ENCODE results near the gene SUMO1.
"Not testable (repeated sequence)": the region's sequence is repeated elsewhere in the genome, so short reads cannot be mapped to it uniquely, and the experiment has no call there.

SUMO1 gene

DNA sequence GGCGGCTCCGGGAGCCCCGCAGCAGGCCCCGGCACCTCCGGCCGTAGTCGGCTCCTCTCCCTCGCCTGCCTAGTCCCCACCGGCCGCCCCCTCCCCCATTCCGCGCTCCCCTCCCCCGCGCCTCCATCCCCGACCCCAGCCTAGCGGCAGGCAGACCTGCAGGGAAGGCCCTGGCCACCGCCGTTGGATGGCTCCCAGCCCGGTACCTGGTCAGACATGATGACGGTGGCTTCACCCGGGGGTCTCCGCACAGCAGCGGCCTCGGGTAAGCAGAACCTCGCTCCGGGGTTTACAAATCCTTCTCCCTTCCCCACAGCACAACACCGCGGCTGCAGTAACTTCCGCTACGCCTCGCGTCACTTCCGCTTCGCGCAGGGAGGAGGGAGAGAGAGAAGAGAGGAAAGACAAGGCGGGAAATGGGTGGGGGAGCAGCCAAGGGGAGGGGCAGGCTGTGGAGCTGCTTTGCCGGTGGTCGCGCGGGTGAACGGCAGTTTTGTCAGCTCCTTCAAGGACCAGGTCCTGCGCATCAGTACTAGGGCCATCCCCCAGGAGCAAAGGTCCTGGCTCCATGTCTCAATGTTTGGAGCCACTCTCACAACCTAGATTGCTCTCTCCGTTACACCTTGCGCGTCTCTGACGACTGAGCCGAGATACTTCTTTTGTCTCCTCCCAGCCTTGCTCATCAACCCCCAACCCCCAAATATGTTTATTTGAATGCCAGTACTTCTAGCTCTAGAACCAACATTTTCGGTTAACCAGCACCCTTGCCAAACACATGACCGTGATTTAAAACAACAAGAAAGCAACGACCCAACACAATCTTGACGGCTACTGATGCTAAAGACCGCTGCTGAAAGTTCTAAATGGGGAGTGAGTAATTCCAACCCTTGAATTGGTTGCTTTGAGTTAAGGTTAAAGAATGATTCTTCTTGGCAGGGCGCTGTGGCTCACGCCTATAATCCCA is at the start of gene SUMO1:
SUMO1 (minus strand) TSS at position 364 of the 964 bp plus-strand sequence; CDS start at position 218, 146 bp downstream.
- peak; percentile 93 for DNase-seq

DNA sequence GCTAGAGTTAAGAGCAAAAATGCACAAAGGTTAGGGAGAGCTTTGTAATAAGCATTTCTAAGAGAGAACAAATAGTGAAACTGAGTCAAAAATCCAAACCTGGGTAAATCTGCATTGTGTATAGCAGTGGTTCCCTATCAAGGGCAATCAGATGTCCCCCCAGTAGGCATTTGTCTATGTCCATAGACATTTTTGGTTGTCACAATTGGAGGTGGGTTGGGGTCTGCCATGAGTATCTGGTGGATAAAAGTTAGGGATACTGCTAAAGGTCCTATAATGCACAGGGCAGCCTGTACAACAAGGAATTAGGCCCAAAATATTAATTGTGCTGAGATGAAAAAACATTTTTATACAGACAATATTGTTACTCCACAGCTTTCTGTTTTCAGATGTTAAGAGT is 48.2 kb upstream of the SUMO1 start:
- no peak for DNase-seq

DNA sequence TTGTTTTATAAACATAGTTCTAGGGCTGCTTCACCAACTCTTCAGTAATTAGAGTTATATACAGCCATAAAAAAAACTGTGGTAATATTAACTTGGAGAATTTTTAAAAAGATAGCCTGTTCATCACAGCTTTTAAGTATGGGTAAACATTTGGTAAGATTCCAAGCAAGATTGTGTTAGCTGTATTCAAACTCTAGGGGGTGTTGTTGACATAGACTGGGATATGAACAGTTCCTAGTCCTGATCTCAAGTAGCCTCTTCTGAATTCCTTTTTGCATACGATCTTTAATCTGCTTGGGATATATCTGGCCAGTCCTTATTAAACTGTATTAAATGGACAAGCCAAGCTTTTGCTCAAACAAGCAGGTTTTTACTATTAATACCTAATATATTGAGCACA is 40.5 kb upstream of the SUMO1 start:
- no peak for DNase-seq

DNA sequence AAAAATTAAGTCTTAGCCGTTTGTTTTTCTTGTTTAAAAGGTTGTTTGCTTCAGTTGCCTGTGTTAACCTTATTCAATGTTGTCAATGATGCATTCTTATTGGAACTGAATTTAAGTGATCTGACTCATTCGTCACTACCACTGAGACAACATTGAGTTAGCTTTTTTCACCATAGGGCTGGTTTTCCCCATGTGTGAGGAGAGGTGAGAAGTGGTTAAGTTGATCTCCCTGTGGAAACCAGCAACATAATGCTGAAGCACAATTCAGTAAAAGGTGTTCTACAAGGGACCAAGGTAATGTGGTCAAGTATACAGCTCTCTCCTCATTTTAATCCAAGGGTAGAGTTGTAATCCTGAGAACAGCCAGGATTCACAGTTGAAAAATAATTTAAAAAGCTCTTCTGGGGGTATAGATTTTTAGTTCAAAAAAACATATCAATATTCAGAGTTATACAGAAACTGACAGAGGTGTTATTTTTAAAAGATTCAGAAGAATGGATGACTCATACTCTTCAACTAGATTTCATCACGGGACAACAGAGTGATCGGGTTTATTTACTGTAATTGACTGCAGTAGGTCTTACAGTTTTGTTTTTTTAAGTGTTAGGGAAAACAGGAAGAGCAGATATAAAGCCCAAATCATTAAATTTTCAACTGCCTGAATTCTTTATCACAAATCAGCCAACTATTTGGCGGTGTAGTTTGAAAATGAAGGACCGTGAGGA is 39.8 kb upstream of the SUMO1 start:
- DNase-seq: no peak

DNA sequence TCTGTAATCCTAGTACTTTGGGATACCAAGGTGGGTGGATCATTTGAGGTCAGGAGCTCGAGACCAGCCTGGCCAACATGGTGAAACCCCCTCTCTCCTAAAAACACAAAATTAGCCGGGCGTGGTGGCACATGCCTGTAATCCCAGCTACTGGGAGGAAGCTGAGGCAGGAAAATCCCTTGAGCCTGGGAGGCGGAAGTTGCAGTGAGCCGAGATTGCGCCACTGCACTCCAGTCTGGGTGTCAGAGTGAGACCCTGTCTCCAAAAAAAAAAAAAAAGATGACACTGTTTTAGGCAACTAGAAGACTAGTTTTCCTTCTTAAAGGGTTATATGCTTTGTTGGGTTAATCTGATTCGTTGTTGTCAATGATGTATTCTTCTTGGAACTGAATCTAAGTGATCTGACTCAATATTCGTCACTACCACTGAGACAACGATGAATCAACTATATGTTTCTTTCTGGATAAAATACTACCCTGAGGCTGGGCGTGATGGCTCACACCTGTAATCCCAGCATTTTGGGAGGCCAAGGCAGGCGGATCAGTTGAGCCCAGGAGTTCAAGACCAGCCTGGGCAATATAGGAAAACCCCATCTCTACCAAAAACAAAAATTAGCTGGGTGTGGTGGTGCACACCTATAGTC is 37.8 kb upstream of the SUMO1 start:
- peak; percentile 59 for DNase-seq

DNA sequence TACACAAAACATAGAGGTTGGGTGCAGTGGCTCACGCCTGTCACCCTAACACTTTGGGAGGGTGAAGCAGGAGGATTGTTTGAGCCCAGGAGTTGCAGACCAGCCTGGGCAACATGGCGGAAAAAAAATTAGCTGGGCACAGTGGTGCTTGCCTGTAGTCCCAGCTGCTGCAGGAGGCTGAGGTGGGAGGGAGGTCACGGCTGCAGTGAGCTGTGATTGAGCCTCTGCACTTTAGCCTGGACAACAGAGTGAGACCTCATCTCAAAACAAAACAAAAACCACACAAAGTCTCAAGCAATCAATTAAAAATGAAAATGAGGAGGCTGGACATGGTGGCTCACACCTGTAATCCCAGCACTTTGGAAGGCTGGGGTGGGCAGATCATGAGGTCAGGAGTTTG is 32.1 kb upstream of the SUMO1 start:
- DNase-seq: no peak

DNA sequence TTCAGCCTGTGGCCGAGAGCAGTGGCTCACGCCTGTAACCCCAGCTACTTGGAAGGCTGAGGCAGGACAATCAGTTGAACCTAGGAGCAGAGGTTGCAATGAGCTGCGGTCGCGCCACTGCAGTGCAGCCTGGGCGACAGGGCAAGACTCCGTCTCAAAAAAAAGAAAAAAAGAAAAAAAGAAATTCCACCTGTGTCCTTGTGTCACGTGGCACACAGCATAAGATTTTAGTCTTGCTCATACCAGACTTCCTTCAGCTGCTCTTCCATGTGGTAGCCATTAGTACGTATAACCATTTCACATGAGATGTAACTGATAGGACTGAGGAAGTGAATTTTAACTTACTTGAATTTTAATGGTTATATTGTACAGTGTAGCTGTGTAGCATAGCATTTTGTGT is 31.2 kb upstream of the SUMO1 start:
- DNase-seq: peak; percentile 33

DNA sequence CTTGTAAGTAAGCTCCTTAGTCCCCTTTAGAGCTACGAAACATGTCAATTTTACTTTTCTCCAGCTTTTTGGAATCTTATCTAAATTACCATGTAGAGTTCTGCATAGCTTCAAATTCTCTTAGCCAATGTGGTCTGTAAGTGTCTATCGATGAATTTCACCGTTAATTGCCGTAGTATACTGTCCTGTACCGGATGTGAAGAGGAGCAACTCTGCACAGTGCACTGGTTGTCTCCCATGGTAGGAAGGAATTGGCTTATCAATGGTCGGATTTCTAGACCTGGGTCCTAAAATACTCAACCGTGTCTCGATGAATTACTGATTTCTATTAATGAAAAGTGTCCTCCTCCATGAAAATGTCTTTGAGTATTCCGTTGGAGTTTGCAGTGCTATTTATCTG is 29.1 kb upstream of the SUMO1 start:
- no peak for DNase-seq

DNA sequence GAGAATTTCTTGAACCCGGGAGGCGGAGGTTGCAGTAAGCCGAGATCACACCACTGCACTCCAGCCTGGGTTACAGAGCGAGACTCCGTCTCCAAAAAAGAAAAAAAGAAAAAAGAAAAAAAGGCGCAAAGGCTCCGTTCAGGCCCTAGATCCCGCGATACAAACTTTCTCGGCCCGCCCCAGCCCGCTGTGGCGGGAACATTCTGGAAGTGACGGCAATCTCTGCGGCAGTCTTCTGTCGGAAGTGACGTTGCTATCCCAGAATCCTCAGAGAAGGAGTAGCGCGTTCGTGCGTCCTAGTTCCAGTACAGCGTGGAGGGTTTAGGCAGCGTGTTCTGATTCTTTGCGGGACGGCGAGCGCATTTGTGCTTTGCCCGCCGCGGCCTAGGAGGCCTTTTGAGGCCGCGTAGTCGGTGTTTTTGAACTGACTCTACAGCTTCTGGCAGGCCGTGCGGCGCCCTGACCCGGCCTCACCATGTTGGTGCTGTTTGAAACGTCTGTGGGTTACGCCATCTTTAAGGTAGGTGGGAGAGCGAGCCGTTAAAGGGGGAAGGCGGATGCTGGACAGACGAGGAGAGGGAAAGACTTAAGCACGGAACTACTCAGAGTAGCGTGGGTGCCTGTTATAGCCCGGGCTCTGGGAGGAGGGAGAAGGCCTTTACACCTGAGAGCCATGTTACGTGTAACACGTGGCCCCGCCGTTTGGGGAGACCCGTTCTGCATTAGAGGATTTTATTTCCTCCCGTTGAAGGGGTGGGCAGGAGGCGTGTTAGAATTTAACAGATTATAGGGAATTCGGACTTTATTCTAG is 27.3 kb upstream of the SUMO1 start, which contains the start of gene NOP58:
NOP58 (plus strand) TSS at position 297 of the 811 bp plus-strand sequence; CDS start at position 476, 179 bp downstream.
- peak; percentile 94 for DNase-seq

DNA sequence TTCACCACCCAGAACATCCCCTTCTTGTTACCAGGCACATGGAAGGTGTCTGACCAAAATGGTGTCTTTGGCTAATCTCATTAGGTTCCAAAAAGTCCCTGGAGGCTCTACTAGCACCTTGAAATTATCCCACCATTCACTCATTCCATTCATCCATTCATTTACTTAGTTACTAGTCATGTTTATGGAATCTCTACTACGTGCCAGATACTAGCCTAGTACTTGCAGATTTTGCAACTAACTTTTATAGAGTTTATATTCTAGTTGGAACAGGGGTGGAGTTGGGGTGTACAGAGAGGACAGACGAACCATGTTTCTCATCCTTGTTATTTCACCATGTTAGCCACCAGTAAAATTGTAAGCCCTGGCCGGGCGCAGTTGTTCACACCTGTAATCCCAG is 23.1 kb upstream of the SUMO1 start:
- DNase-seq: no peak

DNA sequence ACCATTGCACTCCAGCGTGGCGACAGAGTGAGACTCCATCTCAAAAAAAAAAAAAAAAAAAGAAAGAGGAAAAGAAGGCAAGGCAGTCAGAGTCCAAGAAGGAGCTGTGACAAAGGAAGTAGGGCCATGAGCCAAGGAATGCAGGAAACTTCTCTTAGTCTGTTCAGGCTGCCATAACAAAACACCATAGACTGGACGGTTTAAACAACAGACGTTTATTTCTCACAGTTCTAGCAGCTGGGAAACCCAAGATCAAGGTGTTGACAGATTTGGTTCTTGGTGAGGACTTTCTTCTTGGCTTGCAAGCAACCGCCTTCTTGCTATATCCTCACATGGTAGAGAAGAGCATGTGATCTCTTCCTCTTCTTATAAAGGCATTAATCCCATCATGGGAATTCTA is 13.1 kb upstream of the SUMO1 start:
- no peak for DNase-seq

DNA sequence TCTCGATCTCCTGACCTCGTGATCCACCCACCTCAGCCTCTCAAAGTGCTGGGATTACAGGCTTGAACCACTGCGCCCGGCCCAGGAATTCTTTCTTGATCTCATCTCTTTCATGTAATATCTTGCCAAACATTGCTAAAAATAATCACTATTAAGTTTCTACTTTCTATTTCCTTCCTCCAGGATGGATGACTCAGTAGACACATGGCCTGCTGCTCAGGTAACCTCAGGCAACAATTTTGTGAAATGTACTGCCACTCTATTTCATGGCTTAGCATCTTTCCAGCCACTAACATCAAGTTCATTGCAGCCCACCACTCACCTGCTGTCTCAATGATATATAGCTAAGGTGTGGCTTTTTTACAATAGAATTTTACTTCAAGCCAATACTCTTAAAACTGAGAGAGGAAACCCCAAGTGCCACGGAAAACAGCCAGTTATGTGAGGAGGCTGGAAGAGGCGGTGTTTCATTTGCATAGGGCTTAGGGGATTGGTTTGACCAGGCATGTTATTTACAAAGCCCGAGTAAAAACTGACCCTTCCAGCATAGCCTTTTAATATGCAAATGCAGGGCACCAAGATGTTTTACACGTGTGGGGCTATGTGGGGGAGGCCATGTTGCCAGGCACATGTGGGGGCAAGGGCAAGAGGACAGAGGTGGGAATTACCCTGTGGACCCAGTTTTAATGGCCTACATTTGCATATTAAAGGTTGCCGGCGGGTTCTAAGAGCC is 11.3 kb upstream of the SUMO1 start:
- no peak for DNase-seq

DNA sequence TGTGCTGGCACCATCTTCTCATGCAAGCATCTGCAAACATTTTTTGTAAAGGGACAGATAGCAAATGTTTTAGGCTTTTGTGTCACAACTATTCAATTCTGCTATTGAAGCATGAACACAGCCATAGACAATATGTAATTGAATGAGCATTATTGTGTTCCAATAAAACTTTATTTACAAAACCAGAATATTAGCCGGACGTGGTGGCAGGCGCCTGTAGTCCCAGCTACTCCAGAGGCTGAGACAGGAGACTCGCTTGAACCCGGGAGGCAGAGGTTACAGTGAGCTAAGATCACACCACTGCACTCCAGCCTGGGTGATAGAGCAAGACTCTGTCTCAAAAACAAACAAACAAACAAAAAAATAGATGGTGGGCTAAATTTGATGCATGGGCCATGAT is 9.3 kb upstream of the SUMO1 start:
- not testable (repeated sequence) for DNase-seq

DNA sequence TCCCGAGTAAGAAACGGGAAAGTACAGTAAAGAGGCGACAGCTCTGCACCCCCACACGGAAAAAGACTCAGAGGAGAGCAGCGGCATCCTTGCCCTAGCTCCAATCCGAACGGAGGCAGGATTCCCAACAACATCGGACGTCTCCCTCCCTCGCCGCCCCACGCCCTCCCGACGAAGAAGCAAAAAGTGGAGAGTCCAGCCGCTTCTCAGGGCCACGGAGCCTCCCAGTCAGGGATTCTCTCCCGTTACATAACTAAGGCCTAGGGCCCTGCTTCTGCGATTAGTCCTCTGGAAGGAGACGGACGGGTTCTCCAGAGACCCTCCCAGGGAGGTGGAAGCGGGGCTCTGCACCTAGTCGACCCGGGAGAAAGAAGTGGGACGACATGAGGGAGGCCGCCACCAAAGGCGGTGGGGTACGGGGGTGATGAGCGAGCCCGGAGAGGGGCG is 587 bp downstream of the SUMO1 start:
- DNase-seq: no peak

DNA sequence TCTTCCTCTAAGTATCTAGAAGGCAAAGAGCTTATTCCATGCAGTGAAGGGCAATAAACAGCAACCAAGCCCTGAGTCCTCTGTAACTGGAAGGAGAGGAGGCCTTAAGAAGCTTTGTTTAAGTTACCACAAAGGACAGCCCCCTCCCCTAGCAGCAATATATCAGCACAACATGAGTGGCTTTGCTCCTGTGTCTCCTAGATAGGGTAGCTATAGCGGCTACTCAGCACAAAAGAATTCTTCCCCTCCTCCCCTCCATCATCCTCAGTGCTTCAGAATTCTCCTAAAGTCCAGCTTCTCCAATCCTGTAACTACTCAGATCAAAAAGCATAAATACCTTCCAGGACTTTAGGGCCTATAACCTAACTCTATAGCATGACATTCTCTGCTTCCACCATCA is 16.5 kb downstream of the SUMO1 start:
- no peak for DNase-seq

DNA sequence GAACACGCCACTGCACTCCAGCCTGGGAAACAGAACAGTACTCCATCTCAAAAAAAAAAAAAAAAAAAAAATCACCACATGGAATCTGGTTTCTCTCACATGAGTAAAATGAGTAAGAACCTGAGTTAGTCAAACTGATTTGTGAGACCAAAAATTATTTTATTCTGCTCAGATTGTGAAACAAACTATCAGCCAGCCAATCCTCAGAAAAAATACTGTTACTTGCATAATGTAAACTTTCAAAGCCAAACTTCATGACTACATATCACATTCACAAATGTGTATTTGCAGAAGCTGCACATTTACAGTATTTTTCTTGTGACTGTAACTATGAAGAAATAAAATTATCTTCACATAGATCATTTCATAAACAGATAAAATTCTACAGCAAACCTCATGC is 23.2 kb downstream of the SUMO1 start:
- no peak for DNase-seq

DNA sequence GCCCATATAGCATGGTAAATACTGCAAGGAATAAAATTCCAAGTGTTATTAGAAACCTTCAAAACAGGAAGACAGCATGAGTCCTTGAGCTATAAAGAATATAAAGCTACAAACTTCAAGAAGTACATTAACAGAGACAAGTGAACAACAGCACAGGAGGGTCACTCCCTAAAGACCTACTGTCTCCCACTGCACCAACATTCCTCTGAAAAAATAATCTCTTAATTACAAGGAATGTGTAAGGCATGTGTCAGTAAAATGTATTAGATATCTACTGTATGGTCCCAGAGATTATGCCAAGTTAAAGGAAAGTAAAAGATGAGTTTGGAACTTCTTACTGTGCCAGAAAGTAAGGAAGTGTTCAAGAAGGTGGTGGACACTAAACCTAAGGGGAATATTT is 29.9 kb downstream of the SUMO1 start:
- DNase-seq: no peak

DNA sequence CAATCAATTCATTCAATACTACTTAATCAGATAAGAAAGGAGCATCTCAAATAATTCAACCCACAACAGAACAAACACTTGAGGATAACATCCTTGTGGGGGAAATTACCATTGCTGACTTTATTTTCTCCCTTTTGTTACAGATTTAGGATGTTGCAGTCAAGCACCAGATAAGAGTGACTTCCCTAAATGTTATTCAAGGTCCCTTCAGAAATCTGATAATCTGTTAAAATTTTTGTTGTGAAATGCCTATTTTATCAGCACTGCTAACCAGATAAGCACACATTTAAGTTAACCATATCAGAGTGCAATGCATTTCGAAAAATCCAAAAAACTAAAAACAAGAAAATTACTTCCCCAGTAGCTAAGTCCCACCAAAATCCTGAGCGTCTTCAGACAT is 33.5 kb downstream of the SUMO1 start:
- DNase-seq: no peak

DNA sequence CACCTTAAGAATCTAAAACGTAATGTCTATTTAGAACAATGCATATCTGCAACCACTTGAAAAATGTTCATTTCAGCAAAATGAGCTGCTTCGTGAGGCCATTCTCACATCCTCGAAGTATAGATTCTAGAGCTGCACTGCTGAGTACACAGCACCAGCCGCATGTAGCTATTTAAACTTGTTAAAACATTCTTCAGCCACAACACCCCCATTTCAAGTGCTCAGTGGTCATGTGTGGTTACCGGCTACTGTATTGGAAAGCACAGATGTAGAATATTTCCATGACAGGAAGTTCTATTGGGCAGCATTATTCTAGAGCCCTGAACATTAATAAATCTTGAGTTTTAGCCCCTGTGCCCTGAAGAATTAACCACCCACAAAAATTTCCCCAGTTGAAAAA is 35.0 kb downstream of the SUMO1 start:
- no peak for DNase-seq

DNA sequence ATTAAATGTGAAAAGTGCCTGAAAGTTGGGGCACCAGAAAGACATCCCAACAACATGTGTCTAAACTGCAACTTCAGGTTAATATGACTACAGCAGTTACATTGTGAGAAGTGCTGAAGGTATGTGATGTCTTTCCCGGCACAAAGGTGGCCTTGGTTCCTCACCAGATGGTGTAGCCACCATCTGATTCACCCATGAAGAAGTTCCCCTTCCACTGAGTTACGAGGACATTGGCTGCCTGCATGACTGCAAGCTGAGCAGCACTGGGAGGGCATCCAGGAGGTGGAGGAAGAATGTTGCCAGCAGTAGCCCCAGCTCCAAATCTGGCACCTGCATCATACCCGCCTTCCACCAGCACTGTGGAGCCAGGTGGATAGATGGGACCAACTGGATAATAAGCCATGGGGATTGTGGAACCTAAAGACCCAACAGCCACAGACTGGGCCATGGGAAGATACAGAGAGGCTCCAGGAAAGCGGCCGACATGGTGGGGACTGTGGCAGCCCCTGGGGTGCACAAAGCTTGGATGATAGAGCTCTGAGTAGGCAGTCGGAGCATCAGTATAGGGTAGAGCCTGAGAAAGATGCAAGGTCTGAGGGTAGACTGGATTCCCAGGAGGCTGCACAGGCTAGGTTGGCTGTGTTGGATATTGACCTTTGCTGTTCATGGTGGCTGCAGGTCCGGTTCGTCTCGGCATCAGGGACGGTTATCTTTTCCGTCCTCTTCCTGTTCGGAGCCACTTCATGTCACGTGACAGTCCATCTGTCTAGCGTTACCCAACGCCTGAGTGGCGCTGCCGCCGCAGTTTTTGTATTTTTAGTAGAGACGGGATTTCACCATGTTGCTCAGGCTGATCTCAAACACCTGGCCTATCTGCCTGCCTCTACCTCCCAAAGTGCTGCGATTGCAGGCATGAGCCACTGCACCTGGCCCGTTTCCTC is 36.9 kb downstream of the SUMO1 start:
- no peak for DNase-seq

DNA sequence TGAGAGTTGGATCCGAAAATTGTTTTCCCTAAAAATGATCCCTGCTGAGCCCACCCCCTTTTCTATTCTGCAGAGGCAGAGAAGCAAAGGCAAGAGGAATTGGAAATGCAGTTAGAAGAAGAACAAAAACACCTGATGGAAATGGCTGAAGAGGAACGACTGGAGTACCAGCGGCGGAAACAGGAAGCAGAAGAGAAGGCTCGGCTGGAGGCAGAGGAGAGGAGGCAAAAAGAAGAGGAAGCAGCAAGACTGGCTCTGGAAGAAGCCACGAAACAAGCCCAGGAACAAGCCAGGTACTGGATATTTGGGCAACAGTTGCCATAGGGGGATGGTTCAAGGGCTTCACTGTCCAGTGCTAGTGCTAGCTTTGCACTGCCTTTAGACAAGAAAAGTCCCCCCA is 41.7 kb downstream of the SUMO1 start:
- no peak for DNase-seq

Measured in activated CD4-positive, alpha-beta T cell treated with anti-CD3 and anti-CD28 coated beads for 48 hours (primary cell).